ENCODE data around the gene CARNS1.
A peak's percentile ranks its signal among the peaks of the same experiment; 100 is the strongest.

CARNS1 gene

DNA sequence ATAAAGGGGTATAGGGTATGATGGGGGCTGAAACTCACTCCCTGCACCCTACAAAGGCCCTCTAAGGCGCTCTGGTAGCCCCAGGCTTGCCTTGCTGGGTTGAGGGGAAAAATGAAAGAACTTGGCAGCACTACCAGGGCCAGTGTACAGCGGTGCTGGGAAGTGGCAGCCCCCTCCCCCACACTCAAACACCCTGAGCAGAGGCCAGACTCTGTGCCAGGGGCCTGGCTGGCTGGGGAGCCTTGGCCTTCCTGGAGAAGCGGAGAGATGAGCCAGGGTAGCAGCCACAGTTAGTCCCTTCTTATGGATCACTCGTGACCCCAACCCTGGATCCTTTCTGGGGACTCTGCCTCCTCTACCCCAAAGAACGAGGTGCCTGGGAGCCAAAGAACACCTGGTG lies 50.9 kb downstream of the CARNS1 start:
- peaks cover 41% of the 10 kb centered on the region for H3K79me2 ChIP-seq (ENCODE audit: insufficient read depth, low read length)
- no peaks in the 10 kb centered on the region for H3K27me3 ChIP-seq (ENCODE audit: insufficient read depth, low read length, poor library complexity, severe bottlenecking)
- H4K20me1 ChIP-seq (ENCODE audit: insufficient read depth, low read length, poor library complexity, severe bottlenecking), result no peaks in the 10 kb centered on the region
- peaks cover 4% of the 10 kb centered on the region; the same call in 1 of the 2 replicates for H3F3A ChIP-seq (ENCODE audit: low read depth)
- H2AFZ ChIP-seq (ENCODE audit: low read length), result no peak overlapping the region
- no peak for TF ChIP-seq EZH2phosphoT487 (IDR thresholded peaks at IDR 0.05; ENCODE audit: borderline replicate concordance)
- TF ChIP-seq, protein P1, sequence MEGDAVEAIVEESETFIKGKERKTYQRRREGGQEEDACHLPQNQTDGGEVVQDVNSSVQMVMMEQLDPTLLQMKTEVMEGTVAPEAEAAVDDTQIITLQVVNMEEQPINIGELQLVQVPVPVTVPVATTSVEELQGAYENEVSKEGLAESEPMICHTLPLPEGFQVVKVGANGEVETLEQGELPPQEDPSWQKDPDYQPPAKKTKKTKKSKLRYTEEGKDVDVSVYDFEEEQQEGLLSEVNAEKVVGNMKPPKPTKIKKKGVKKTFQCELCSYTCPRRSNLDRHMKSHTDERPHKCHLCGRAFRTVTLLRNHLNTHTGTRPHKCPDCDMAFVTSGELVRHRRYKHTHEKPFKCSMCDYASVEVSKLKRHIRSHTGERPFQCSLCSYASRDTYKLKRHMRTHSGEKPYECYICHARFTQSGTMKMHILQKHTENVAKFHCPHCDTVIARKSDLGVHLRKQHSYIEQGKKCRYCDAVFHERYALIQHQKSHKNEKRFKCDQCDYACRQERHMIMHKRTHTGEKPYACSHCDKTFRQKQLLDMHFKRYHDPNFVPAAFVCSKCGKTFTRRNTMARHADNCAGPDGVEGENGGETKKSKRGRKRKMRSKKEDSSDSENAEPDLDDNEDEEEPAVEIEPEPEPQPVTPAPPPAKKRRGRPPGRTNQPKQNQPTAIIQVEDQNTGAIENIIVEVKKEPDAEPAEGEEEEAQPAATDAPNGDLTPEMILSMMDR (conservative IDR thresholded peaks at IDR 0.05; ENCODE audit: low read length), result no peak
- no peaks in the 10 kb centered on the region for H3K9me2 ChIP-seq (replicated peaks; ENCODE audit: low read depth, low read length)
- H3K36me3 ChIP-seq (ENCODE audit: insufficient read depth, low read length), result no peaks in the 10 kb centered on the region
- H3K9ac ChIP-seq (ENCODE audit: low read depth, low read length, poor library complexity, severe bottlenecking), result peak overlapping the region; percentile 3
- peak overlapping the region; percentile 97 for H3K4me2 ChIP-seq (ENCODE audit: low read depth, low read length, poor library complexity, severe bottlenecking)
- peaks cover 47% of the 10 kb centered on the region for H3K4me1 ChIP-seq (ENCODE audit: insufficient read depth, low read length, poor library complexity, severe bottlenecking)
- no peak overlapping the region for H3K4me3 ChIP-seq (ENCODE audit: low read length, poor library complexity, severe bottlenecking)
- H3K9me3 ChIP-seq (ENCODE audit: insufficient read depth, low read depth, low read length), result no peaks in the 10 kb centered on the region

DNA sequence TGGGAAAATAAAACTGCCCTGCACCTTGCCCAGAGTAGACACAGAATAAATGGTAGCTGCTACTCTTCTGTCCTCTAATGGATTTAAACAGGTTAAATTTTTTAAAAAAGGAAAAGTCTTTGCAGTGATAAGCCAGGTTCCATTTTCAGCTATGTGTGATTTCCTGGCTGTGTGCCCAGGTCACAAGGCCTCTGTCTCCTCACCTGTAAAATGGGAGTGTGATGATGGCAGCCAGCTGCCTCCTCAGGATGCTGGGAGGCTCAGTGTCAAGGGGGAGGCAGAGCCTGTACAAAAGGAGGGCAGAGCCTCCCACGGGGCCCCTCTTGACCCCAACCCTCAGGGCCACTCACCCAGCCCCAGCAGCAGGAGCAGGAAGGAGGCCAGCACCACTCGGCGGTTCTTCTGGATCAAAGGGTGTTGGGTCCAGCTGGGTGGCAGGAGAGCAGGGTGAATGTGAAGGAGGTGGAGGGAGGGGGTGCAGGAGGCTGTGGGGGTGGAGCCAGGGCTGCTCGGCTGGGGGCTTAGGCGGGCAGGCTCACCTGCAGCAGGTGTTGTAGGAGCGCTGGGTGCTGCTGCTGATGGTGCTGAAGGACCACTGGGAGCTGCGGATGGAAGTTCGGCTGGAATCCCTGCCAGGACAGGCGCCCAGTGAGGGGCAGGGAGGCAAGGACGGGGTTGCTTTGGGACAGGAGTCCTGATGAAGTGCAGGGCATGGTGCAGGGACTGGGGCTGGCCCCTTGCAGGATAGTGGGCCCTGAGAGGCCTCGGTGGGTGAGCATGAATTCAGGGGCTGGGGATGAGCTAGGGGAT lies 51.7 kb downstream of the CARNS1 start:
- H3K9me3 ChIP-seq (ENCODE audit: insufficient read depth, low read depth, low read length), result no peaks in the 10 kb centered on the region
- H3K36me3 ChIP-seq (ENCODE audit: insufficient read depth, low read length), result no peaks in the 10 kb centered on the region
- peaks cover 41% of the 10 kb centered on the region for H3K79me2 ChIP-seq (ENCODE audit: insufficient read depth, low read length)
- H3F3A ChIP-seq (ENCODE audit: low read depth), result peaks cover 4% of the 10 kb centered on the region; the same call in 1 of the 2 replicates
- H3K4me3 ChIP-seq (ENCODE audit: low read length, poor library complexity, severe bottlenecking), result peak overlapping the region; percentile 97
- H2AFZ ChIP-seq (ENCODE audit: low read length), result no peak overlapping the region
- TF ChIP-seq, protein P1 (conservative IDR thresholded peaks at IDR 0.05; ENCODE audit: low read length), result no peak
- no peak for TF ChIP-seq EZH2phosphoT487 (IDR thresholded peaks at IDR 0.05; ENCODE audit: borderline replicate concordance)
- H3K9ac ChIP-seq (ENCODE audit: low read depth, low read length, poor library complexity, severe bottlenecking), result peak overlapping the region; percentile 96
- no peaks in the 10 kb centered on the region for H3K9me2 ChIP-seq (replicated peaks; ENCODE audit: low read depth, low read length)
- peak overlapping the region; percentile 97 for H3K4me2 ChIP-seq (ENCODE audit: low read depth, low read length, poor library complexity, severe bottlenecking)
- no peaks in the 10 kb centered on the region for H4K20me1 ChIP-seq (ENCODE audit: insufficient read depth, low read length, poor library complexity, severe bottlenecking)
- H3K4me1 ChIP-seq (ENCODE audit: insufficient read depth, low read length, poor library complexity, severe bottlenecking), result peaks cover 47% of the 10 kb centered on the region
- no peaks in the 10 kb centered on the region for H3K27me3 ChIP-seq (ENCODE audit: insufficient read depth, low read length, poor library complexity, severe bottlenecking)

DNA sequence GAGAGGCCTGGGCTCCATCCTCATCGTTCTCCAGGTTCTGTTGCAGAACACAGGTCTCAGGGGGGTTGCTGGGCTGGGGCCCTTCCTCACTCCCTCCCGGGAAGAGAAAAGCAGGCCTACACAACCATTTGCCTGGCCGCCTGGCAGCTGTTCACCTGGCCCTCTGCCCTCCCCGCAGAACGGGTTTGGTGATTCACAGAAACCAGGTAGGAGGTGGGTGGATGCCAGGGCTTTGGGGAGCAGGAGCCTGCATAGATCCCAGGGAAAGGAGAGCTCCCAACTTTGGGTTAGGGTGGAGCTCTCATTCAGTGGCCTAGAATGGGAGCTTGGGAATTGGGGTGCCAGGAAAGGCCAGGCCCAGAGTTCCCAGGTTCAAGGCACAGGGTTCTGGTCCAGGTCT lies 52.6 kb downstream of the CARNS1 start:
- Histone ChIP-seq H3K79me2 (ENCODE audit: insufficient read depth, low read length) (peaks cover 41% of the 10 kb centered on the region), H3K9ac (ENCODE audit: low read depth, low read length, poor library complexity, severe bottlenecking) (peak overlapping the region; percentile 96), H3F3A (ENCODE audit: low read depth) (peaks cover 4% of the 10 kb centered on the region; the same call in 1 of the 2 replicates), H3K9me3 (ENCODE audit: insufficient read depth, low read depth, low read length) (no peaks in the 10 kb centered on the region), H3K9me2 (replicated peaks; ENCODE audit: low read depth, low read length) (no peaks in the 10 kb centered on the region), H4K20me1 (ENCODE audit: insufficient read depth, low read length, poor library complexity, severe bottlenecking) (no peaks in the 10 kb centered on the region), H3K4me3 (ENCODE audit: low read length, poor library complexity, severe bottlenecking) (peak overlapping the region; percentile 97), H3K4me1 (ENCODE audit: insufficient read depth, low read length, poor library complexity, severe bottlenecking) (peaks cover 47% of the 10 kb centered on the region), H3K36me3 (ENCODE audit: insufficient read depth, low read length) (no peaks in the 10 kb centered on the region), H3K4me2 (ENCODE audit: low read depth, low read length, poor library complexity, severe bottlenecking) (peak overlapping the region; percentile 97), H3K27me3 (ENCODE audit: insufficient read depth, low read length, poor library complexity, severe bottlenecking) (no peaks in the 10 kb centered on the region), H2AFZ (ENCODE audit: low read length) (no peak overlapping the region)
- TF ChIP-seq, protein P1 (conservative IDR thresholded peaks at IDR 0.05; ENCODE audit: low read length), result no peak
- TF ChIP-seq EZH2phosphoT487 (IDR thresholded peaks at IDR 0.05; ENCODE audit: borderline replicate concordance), result no peak

All from Loucy (cell line).